Dedifferentiated amniotic fluid mesenchymal stem cell (primary cell): ENCODE results near the gene FOS.
A peak's percentile ranks its signal among the peaks of the same experiment; 100 is the strongest.

ENCODE experiments used
- DNase-seq: peaks from one replicate; pipeline ENCODE4 v3.0.0-alpha.2; 2016; ENCODE audit errors: extremely low spot score

The FOS gene

GRCh38 chr14:75318353-75318752 lies 39.7 kb downstream of the FOS start:
- no peak for DNase-seq

- no peak for DNase-seq
These were observed 40.4 kb downstream of the FOS start for GRCh38 chr14:75319021-75319420.

GRCh38 chr14:75320196-75320595 lies 41.6 kb downstream of the FOS start:
- DNase-seq: no peak

- no peak for DNase-seq
These were observed 44.1 kb downstream of the FOS start for GRCh38 chr14:75322746-75323145.

- DNase-seq: peak; percentile 17
These were observed 44.9 kb downstream of the FOS start for GRCh38 chr14:75323571-75323970.

GRCh38 chr14:75328558-75329155 lies 50.0 kb downstream of the FOS start:
- DNase-seq: no peak

- DNase-seq: no peak
These were observed 50.7 kb downstream of the FOS start for GRCh38 chr14:75329369-75329768.

GRCh38 chr14:75331471-75331870 lies 52.8 kb downstream of the FOS start:
- no peak for DNase-seq
